HCT116 (cell line): ENCODE data around the gene ZBTB33. TPM values are rescaled to one million over a fixed set of nuclear protein-coding genes. Genes with fewer than 3 reads are reported as not detected.

Experiments used
- ATAC-seq: fragments of 200-7000 bp; cut with Tn5 transposase; 2 replicates; pipeline ENCODE4 v1.9.1; 2020; ENCODE audit warnings: mild to moderate bottlenecking, moderate library complexity
- BruUV-seq: library from RNA; stranded (reverse); fragments of 400-500 nt; replicated peaks from 2 replicates; lab custom pipeline; 2021; lab: Mats Ljungman, UMichigan
- CTCF ChIA-PET: fragments of 300-600 bp; sonication (Branson Sonifier 250); formaldehyde crosslinking; loops from one replicate; lab custom pipeline; 2021; ENCODE audit warnings: antibody characterized with exemption; lab: Charles Lee
- POLR2A ChIA-PET: fragments of 300-600, 350-600 bp; sonication (Branson Sonifier 250); formaldehyde crosslinking; loops from one replicate; lab custom pipeline; 2021; ENCODE audit warnings: antibody characterized with exemption; lab: Charles Lee
- RAD21 ChIA-PET, 2 experiments: fragments of 300-600 bp; sonication (Branson Sonifier 250); formaldehyde crosslinking; loops; one replicate each; lab custom pipeline; 2023; ENCODE audit warnings: low total read pairs in 2 of 2; ENCODE audit not compliant: uncharacterized antibody in 2 of 2, unreplicated experiment in 2 of 2, low non-redundant PET in 1 of 2; lab: Charles Lee
- DNase-seq: peaks from one replicate; pipeline ENCODE4 v3.0.0-alpha.2; 2010; ENCODE audit warnings: low read depth, low spot score
- H2AFZ ChIP-seq: fragments of 200-600 bp; shearing (Covaris generic), sonication (generic); 2 replicates; pipeline ENCODE4 v1.6.1; 2017; ENCODE audit warnings: low read depth, mixed run types, mixed read lengths, antibody characterized with exemption, low read length; ENCODE audit not compliant: poor library complexity, severe bottlenecking
- H3K27ac ChIP-seq: 2 replicates; pipeline ENCODE4 v1.5.1; 2012; ENCODE audit warnings: low read depth, low read length
- H3K27me3 ChIP-seq: fragments of 200-600 bp; sonication (generic); 2 replicates; pipeline ENCODE4 v1.6.1; 2016; ENCODE audit warnings: mixed run types, low read length, mixed read lengths; ENCODE audit not compliant: insufficient read depth
- H3K36me3 ChIP-seq, 2 experiments: fragments of 200-500 bp in 1 of 2; fragments of 200-600 bp in 1 of 2; sonication (Bioruptor generic) in 1 of 2; sonication (generic) in 1 of 2; 2 replicates each; pipeline versions ENCODE4 v1.5.1 to v1.6.1; 2014 to 2016; ENCODE audit warnings: low read length in 2 of 2, inconsistent platforms in 1 of 2, mixed read lengths in 1 of 2, mixed run types in 1 of 2; ENCODE audit not compliant: insufficient read depth in 2 of 2, control insufficient read depth in 1 of 2
- H3K4me1 ChIP-seq, 2 experiments: fragments of 200-600 bp in 1 of 2; sonication (generic) in 1 of 2; 2 replicates each; pipeline versions ENCODE4 v1.5.1 to v1.6.1; 2012 to 2017; ENCODE audit warnings: low read length in 2 of 2, inconsistent platforms in 1 of 2, mild to moderate bottlenecking in 1 of 2, mixed read lengths in 1 of 2, mixed run types in 1 of 2, moderate library complexity in 1 of 2; ENCODE audit not compliant: insufficient read depth in 2 of 2, control insufficient read depth in 1 of 2
- H3K4me2 ChIP-seq: fragments of 200-600 bp; sonication (generic); 2 replicates; pipeline ENCODE4 v1.6.1; 2017; ENCODE audit warnings: mixed run types, low read length, mixed read lengths
- H3K4me3 ChIP-seq, 2 experiments: fragments of 200-600 bp in 1 of 2; sonication (generic) in 1 of 2; replicated peaks in 1 of 2; 2 replicates each; pipeline ENCODE4 v1.5.1; 2011 to 2016; ENCODE audit warnings: low read length in 2 of 2, control low read depth in 1 of 2, low read depth in 1 of 2, mild to moderate bottlenecking in 1 of 2, mixed read lengths in 1 of 2, mixed run types in 1 of 2
- H3K79me2 ChIP-seq: fragments of 200-600 bp; sonication (generic); 2 replicates; pipeline ENCODE4 v1.6.1; 2017; ENCODE audit warnings: mild to moderate bottlenecking, mixed run types, low read length, moderate library complexity, mixed read lengths; ENCODE audit not compliant: insufficient read depth
- H3K9ac ChIP-seq: fragments of 200-600 bp; sonication (generic); 2 replicates; pipeline ENCODE4 v1.6.1; 2016; ENCODE audit warnings: low read length, mixed read lengths
- H3K9me2 ChIP-seq: fragments of 200-600 bp; sonication (generic), shearing (Covaris generic); 2 replicates; pipeline ENCODE4 v1.6.1; 2017; ENCODE audit warnings: mixed run types, mild to moderate bottlenecking, moderate library complexity; ENCODE audit not compliant: insufficient read depth
- H3K9me3 ChIP-seq, 2 experiments: fragments of 200-500 bp in 1 of 2; fragments of 200-600 bp in 1 of 2; sonication (Bioruptor generic) in 1 of 2; sonication (generic) in 1 of 2; 2 replicates each; pipeline ENCODE4 v1.6.1; 2014 to 2017; ENCODE audit warnings: low read length in 2 of 2, mixed read lengths in 2 of 2, inconsistent platforms in 1 of 2, low read depth in 1 of 2, mild to moderate bottlenecking in 1 of 2, mixed run types in 1 of 2, moderate library complexity in 1 of 2; ENCODE audit not compliant: control insufficient read depth in 1 of 2, insufficient read depth in 1 of 2
- H4K20me1 ChIP-seq: fragments of 200-600 bp; sonication (generic), shearing (Covaris generic); 2 replicates; pipeline ENCODE4 v1.6.1; 2017; ENCODE audit warnings: mixed run types, mild to moderate bottlenecking, moderate library complexity; ENCODE audit not compliant: insufficient read depth
- CTCF ChIP-seq, 3 experiments: fragments of 200-600 bp in 1 of 3; sonication (generic) in 1 of 3; IDR thresholded peaks in 2 of 3; conservative IDR thresholded peaks in 1 of 3; 2 replicates each; pipeline ENCODE4 v1.5.1; 2012 to 2017; ENCODE audit warnings: low read depth in 2 of 3, low read length in 2 of 3, antibody characterized with exemption in 1 of 3, borderline replicate concordance in 1 of 3, control low read depth in 1 of 3, mild to moderate bottlenecking in 1 of 3, mixed read lengths in 1 of 3, mixed run types in 1 of 3, moderate library complexity in 1 of 3; ENCODE audit not compliant: insufficient read depth in 1 of 3
- EZH2phosphoT487 ChIP-seq: fragments of 200-600 bp; IDR thresholded peaks from 2 replicates; pipeline ENCODE4 v1.6.1; 2018; ENCODE audit warnings: antibody characterized with exemption, borderline replicate concordance
- POLR2A ChIP-seq: IDR thresholded peaks from 2 replicates; pipeline ENCODE4 v1.7.0; 2011; ENCODE audit warnings: borderline replicate concordance; ENCODE audit not compliant: insufficient read depth, insufficient read length; ENCODE audit errors: extremely low read depth
- SRF ChIP-seq: IDR thresholded peaks from 2 replicates; pipeline ENCODE4 v1.6.1; 2012; ENCODE audit warnings: low read depth
- TCF7L2 ChIP-seq: IDR thresholded peaks from 2 replicates; pipeline ENCODE4 v1.7.0; 2011; ENCODE audit warnings: borderline replicate concordance, inconsistent platforms; ENCODE audit not compliant: insufficient read depth, insufficient read length; ENCODE audit errors: extremely low read depth
- intact Hi-C: fragments of 100-400 bp; cut with micrococcal nuclease; formaldehyde crosslinking; loops from 2 replicates; pipeline ENCODE4 v1.10.0; 2022
- total RNA-seq: library from RNA; stranded (reverse); gene quantifications from one replicate; pipeline ENCODE4 v1.2.1, GENCODE V29; 2021; ENCODE audit not compliant: unreplicated experiment

The ZBTB33 gene
- total RNA-seq, 1 experiment from 2014 or later, result 12.3 TPM

- H3K4me1 ChIP-seq, result 0 out of 4 replicates have a peak, but pooled peaks cover 0 to 5% of the 10 kb centered on the region in 2 experiments
- H3K9ac ChIP-seq, result no peak overlapping the region
- H2AFZ ChIP-seq, result no peak overlapping the region
- intact Hi-C loops, result no loop called here
- no peaks in the 10 kb centered on the region for H3K9me2 ChIP-seq
- no TSS peak for BruUV-seq
- no peak for ATAC-seq
- H4K20me1 ChIP-seq, result no peaks in the 10 kb centered on the region
- no peaks in the 10 kb centered on the region for H3K36me3 ChIP-seq
- ChIA-PET CTCF (no interaction called here), RAD21 (no interaction called here), POLR2A (no interaction called here)
- H3K79me2 ChIP-seq, result no peaks in the 10 kb centered on the region
- no peak for TF ChIP-seq POLR2A
- TF ChIP-seq EZH2phosphoT487, result no peak
- TF ChIP-seq SRF, result no peak
- TF ChIP-seq TCF7L2, result no peak
- no peak for TF ChIP-seq CTCF (IDR thresholded peaks at IDR 0.05 in 2 of 3, conservative IDR thresholded peaks at IDR 0.05 in 1 of 3; ENCODE audit: borderline replicate concordance in 1 of 3, insufficient read depth in 1 of 3, low read depth in 2 of 3, low read length in 2 of 3)
- no peak for DNase-seq
- no peaks in the 10 kb centered on the region for H3K9me3 ChIP-seq
- H3K27me3 ChIP-seq, result no peaks in the 10 kb centered on the region
- no peak overlapping the region for H3K27ac ChIP-seq
- H3K4me3 ChIP-seq, result no peak overlapping the region
- H3K4me2 ChIP-seq, result no peak overlapping the region
These were observed 43.5 kb upstream of the ZBTB33 start for GRCh38 chrX:120207009-120207605.
